GM19240 (cell line): ENCODE data around the gene COA1.
"Not testable (repeated sequence)": the region's sequence is repeated elsewhere in the genome, so short reads cannot be mapped to it uniquely, and the experiment has no call there.

Experiments used
- DNase-seq: peaks from one replicate; pipeline ENCODE4 v3.0.0; 2011; ENCODE audit warnings: low spot score; ENCODE audit not compliant: insufficient read length

Gene COA1

DNA sequence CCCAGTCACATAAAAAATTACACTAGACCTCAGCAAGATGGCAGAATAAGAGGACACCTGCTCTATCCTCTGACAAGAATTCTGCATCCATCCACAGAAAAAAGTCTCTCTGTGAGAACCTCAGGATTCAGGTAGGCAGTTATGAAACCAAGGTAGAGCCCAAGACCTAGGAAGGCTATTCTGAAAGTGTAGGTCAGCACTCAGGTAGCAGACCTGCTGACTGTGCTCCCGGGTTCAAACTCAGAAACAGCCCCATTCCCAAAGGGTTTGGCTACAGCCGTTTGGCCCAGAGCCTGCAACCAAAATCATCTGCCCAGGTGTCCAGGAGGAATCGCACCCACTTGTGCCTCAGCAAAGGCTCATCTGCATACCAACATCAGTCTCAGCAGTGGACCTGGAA, 37.7 kb downstream of the COA1 start:
- no peak for DNase-seq

DNA sequence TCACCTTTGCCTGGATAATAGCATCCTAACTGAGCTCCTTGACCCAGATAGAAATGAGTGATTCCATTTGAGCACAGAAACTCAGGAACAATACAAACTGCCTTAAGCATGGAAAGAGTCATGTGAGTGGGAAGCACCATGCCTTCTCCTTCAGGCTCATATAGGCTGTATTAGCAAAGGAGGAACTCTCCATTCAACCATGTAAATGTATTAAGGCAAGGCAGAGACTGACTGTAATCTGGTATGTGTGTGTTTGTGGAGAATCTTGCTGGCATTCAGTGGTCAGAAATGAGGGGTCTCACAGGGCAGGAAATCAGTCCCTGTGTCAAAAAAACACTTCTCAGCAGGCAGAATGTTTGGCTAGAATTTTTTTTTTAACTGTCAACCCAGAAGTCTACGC, 40.2 kb downstream of the COA1 start:
- no peak for DNase-seq

DNA sequence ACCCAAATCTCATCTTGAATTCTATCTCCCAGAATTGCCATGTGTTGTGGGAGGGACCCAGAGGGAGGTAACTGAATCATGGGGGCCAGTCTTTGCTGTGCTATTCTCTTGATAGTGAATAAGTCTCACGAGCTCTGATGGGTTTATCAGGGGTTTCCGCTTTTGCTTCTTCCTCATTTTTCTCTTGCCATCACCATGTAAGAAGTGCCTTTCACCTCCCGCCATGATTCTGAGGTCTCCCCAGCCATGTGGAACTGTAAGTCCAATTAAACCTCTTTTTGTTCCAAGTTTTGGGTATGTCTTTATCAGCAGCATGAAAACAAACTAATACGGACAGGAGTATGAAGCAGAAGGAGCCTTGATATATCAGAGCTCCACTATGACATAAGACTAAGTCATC, 41.5 kb downstream of the COA1 start:
- DNase-seq: not testable (repeated sequence)

DNA sequence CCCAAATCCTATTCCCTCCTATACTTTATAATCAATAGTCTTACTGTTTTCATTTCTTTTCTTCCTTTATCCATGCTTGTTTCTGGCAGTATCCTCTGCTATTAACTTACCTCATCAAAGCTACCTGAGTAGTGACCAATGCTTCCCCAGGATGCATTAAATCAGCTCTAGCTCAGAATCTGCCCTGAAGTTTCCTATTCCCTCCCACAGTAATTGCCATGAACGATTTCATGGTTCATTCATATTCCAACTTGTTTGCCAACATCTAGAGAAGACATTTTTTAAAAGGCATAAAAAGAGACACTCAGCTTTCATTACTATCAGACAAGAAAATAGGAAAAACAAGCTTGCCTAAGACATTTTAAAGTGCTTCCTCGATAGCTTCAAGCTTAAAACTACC, 42.3 kb downstream of the COA1 start:
- no peak for DNase-seq

DNA sequence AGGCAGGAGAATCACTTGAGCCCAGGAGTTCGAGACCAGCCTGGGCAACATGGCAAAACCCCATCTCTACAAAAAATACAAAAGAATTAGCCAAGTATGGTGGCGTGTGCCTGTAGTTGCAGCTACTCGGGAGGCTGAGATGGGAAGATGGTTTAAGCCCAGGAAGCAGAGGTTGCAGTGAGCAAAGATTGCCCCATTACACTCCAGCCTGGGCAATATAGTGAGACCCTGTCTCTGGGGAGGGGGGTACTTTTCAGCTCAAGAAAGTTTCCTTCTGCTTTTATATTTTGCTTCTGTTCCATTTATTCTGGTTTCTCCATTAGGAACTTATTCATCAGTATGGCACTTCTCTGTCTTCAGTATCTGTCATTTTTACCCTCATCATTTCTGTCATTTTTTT, 48.6 kb downstream of the COA1 start:
- DNase-seq: no peak

DNA sequence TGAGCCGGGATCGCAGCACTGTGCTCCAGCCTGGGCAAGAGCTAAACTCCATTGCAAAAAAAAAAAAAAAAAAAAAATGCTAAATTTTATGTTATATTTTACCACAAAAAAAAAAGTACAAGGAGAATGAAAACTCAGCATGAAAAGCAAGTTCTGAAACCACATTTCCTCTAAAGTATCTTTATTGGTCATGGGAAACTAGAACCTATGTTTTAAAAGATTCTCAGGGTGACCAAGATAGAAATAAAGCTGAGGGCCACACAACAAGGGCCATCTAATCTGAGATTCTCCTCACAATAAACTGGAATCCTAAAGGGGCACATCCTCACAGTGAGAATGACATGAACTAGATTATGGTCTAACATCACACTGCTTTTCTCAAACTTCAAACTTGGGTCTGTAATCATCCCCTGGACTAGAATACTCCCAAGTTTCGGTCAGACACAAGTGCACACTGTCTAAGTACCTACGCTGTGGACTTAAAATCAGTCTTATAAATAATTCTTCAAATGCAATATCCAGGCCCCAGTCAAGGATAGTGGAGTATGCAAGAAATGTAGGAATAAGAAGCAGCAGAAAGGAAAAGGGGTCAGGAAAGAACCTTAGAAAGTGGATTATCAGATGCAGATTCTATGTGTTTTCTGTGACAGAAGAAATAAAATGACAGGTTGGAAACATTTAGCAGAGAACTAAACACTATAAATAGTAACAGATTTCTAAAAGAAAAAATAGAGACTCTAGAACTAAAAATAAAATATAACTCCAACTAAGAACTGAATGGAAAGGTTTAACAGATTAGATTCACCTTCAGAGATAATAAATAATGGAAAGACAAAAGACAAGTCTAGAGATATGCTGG, 49.9 kb downstream of the COA1 start:
- DNase-seq: no peak

DNA sequence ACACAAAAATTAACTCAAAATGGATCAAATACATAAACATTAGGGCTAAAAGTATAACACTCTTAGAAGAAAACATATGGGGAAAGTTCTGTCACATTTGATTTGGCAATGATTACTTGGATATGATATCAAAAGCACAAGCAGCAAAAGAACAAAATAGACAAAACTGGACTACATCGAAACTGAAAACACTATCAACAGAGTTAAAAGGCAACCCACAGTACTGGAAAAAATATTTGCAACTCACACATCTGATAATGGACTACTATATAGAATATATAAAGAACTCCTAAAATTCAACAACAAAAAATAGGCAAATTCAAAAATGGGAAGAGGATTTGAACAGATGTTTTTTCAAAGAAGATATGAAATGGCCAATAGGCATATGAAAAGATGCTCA, 51.0 kb downstream of the COA1 start:
- DNase-seq: no peak

DNA sequence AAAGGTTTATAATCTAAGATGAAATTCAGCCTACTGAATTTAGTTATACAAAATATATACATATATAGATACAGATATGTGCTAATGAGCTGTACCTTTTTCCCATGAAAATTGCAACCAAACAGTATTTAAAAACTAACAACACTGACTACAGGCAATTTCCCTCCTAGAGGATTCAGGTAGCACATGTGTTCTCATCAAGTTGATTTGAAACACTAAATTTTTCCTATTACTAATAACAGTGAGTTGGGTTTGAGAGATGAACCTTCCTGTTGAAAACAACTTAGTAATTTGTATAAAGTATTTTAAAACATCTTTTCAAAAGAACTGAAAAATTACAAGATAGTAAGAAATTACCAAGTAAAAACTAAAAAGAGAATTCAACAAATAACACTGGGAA, 51.5 kb downstream of the COA1 start:
- no peak for DNase-seq

DNA sequence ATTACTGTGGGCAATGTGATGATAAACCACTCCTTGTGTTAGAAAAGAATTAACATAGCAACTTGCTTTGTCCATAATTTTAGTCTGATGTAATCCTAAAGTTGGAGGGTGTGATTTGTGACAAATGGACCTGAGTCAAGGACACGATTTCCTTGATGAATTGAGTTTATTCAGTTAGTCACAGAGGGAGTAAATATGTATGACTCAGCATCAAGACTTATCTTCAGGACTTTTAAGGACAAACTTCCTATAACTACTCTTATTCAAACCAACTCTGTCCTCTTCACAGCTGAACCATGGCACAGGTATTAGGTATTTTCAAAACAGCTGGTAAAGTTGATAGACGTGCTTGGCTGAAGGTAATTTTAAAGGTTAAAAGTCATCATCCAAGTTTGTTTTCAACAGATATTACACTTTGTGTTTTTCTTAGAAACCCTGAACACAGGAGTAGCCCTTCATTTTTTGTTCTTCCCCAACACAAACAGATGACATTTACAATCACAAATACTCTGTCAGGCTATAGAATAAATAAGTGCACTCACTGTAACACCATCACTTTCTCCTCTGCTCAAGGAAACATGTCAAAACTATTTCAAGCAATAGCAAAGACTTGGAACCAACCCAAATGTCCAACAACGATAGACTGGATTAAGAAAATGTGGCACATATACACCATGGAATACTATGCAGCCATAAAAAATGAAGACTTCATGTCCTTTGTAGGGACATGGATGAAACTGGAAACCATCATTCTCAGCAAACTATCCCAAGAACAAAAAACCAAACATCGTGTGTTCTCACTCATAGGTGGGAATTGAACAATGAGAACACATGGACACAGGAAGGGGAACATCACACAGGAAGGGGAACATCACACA, 54.5 kb downstream of the COA1 start:
- DNase-seq: no peak

DNA sequence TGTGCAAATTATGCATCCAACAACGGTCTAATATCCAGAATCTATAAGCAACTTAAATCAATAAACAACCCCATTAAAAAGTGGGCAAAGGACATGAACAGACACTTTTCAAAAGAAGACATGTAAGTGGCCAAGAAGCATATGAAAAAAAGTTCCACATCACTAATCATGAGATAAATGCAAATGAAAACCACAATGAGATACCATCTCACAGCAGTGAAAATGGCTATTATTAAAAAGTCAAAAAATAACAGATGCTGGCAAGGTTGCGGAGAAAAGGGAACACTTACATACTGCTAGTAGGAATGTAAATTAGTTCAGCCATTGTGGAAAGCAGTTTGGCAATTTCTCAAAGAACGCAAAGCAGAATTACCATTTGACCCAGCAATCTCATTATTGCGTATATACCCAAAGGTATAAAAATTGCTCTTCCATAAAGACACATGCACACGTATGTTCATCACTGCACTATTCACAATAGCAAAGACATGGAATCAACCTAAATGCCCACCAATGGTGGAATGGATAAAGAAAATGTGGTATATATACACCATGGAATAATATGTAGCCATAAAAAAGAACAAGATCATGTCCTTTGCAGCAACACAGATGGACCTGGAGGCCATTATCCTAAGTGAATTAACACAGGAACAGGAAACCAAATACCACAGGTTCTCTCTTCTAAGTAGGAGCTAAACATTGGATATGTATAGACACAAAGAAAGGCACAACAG, 55.9 kb downstream of the COA1 start:
- DNase-seq: not testable (repeated sequence)

DNA sequence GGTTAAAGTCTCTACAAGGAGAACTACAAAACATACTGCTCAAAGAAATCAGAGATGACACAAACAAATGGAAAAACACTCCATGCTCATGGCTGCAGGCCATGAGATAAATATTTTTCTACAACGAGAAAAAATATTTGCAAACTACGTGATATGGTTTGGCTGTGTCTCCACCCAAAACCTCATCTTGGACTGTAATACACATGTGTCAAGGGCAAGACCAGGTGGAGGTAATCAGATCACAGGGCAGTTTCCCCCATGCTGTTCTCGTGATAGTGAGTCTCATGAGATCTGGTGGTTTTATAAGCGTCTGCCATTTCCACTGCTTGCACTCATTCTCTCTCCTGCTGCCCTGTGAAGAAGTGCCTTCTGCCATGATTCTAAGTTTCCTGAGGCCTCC, 57.8 kb downstream of the COA1 start:
- DNase-seq: no peak

DNA sequence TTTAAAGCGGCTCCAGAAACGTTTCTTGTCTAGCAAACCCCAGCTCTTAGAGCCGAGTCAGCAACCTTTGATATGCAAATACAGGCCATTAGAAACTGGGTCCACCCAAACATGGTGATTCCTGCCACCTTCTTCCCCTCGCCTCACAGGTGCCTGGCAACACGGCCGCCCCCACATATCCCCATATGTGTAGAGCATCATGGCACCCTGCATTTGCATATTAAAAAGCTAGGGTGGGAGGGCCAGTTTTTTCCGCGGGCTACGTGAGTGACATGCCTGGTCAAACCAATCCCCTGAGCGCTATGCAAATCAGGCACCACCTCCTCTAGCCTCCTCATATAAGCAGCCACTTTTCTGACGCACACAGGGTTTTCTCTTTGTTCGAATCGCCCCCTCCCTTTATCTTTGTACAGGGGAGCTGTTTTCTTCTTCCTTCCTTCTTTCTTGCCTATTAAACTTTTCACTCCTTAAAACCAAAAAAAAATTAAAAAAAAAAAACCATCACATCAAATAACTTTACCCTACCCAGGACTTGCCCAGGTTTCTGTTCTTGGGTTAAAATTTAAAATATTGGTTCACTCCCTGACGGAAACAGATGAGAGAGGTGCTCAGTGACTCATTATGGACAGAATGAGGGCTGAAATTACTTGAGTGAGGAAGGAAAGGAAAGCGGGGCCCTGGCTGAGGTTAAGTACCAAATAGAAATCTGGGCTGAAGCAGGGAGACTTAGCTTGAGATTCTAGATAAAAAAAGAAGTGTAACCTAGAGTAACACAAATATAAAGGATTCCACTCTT, 59.8 kb downstream of the COA1 start:
- DNase-seq: no peak

DNA sequence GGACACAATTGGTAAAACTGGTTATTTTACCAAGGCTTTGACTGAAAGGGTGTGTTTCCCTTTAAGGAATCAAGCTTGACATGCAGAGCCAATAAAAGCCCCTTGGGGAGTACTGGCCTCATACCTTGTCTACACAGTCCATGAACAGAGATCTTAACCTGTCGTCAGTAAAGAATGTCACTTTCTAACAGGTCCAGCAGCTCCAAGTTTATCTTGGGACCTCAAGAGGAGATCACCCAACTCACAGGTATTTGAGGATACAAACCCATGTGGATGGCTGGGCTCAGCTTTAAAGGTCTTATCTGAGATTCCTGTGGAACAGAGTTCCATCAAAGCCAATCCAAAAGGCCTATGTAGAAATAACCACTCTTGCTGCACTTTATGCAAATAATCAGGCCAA, 61.3 kb downstream of the COA1 start:
- DNase-seq: no peak

DNA sequence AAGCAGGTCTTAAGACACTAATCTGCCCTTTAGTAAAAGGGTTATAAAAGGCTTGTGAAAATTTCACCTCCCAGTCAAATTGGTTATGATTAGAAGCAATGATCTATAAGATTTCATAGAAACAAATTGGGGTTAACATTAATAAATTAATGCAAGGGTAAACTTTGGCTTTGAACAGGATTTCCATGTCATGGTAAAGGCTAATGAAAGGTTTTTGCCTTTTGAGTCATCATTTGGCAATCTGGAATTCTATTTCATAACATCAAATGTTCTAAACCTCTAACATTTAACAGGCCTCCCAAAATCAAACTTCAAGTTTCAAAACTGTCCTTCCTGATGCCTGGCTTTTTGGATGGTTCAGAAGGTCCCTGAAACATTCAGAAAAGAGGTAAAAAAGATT, 62.4 kb downstream of the COA1 start:
- no peak for DNase-seq

DNA sequence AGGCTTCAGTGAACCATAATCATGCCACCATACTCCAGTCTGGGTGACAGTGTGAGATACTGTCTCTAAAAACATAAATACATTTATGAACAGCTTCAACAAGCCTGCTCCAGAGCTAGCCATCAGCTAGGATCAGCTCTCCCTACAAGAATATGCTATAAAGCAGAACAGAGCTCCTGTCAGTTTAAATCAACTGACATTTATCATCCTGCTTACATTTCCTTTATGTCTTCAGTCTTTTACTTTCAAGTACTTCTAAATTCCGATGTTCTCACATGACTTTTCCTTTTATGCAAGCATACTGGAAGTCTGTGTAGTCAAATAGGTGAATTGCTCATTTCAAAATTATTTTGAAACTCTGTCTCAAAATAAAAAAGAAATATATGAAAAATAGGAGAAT, 64.6 kb downstream of the COA1 start:
- DNase-seq: no peak

DNA sequence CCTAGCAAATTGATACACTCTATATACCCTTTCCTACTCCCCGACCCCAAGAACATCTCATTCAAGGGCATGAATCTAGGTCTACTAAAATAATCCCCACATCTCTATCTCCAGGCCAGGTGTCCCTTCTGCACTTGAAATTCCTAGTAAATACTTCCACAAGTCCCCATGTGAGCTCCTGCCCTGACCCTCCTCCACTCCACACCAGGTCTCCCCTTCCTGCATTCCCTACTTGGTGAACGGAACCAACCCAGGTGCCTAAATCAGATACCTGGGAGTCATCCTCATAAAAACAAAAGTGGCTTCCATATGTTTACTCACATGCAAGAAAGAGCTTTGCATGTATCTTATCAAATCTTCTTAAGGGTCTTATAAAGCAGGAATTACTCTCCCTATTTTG, 69.2 kb downstream of the COA1 start:
- no peak for DNase-seq

DNA sequence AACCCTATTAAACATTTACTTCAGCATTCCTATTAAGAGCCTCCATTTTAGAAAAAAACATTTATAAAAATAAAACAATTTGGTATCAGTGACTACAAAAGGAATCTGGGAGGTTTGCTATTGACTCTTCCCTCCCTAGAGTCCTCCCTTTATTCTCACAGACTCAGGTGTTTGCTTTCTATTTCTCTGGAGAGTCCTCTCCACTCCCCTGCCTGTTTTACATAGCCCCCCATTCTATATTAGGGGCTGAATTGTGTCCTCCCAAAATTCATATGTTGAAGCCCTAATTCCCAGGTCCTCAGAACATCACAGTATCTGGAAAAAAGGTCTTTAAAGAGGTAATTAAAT, 69.8 kb downstream of the COA1 start:
- DNase-seq: no peak

DNA sequence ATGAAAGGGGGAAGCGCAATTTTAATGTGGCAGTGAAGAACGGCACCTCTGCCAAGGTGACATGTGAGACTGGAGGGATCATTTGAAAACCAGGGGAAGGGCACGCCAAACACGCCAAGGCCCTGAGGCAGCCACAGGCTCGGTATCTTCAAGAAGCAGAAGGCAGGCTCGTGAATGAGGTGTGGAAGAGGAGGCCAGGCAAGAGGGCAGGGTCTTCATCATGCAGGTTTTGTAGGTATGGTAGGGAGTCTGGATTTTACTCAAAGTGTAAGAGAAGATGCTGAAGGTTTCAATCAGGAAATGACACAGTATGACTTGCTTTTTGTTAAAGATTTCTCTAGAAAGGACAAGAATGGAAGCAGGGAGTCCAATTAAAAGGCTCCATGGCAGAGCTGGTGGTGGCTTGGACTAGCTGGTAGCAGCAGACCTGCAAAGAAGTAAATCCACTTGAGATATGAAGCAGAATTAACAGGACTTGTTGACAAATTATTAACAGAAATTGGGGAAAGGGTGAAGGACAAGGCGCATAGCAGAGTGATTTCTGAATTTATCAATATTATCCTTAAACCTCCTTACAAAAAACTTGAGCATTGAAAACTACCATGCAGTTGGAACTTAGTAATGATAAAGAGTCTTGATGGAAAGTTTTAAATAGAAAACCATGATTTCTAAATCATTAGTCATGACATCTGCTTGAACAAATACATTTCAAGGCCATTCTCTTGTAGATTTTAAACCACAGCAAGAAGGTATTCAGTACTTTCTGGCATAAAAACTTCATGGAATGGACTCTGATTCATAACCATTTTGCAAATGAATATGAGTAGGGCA, 70.4 kb downstream of the COA1 start:
- no peak for DNase-seq

DNA sequence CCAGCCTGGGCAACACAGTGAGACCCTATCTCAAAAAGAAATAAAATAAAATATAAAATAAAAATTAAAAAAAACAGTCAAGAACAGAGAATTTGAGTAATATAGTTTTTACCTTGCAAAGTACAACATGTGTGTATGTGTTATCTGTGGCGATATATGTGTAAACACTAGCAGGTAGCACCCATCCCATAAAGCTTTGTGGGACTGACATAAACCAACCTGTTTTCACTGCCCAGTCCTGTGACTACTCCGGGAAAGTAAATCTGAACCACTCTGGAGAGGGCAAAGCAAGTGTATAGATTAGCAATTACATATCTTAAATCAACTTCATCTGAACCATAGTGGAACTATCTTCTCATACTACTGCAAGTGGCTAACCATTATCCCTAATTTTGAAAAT, 72.3 kb downstream of the COA1 start:
- no peak for DNase-seq

DNA sequence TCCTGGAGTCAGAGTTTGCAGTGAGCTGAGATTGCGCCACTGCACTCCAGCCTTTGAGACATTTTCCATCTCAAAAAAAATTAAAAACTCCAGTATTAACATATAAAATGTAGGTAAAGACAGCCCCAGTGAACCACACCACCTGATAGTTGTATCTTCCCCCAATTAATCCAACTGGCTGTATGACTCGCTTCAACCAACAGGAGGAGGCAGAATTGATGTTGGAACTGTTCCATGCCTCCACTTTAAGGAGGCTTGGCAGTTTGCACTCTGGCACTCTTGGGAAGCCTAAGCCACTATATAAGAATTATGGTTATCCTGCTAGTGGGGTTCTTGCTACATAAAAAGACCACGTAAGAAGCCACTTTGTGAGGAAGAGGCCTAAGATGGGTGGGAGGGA, 73.7 kb downstream of the COA1 start:
- DNase-seq: no peak
